H1 (cell line): ENCODE data around the gene HEATR5A.
"Not testable (repeated sequence)": the region's sequence is repeated elsewhere in the genome, so short reads cannot be mapped to it uniquely, and the experiment has no call there.

Experiments
- CBX5 ChIP-seq: fragments of 300-800, 300-1000 bp; sonication (generic); IDR thresholded peaks from 2 replicates; pipeline ENCODE4 v1.7.1; 2016; ENCODE audit warnings: antibody characterized with exemption, low read length, low read depth
- CREB1 ChIP-seq: IDR thresholded peaks from 2 replicates; pipeline ENCODE4 v1.6.1; 2012; ENCODE audit warnings: inconsistent platforms
- CTCF ChIP-seq, 3 experiments: IDR thresholded peaks; 1 replicate in 2 of 3; 2 replicates in 1 of 3; pipeline versions ENCODE4 v1.5.1 to v1.6.1; 2011; ENCODE audit warnings: low read length in 3 of 3, mild to moderate bottlenecking in 3 of 3, inconsistent platforms in 2 of 3, low read depth in 1 of 3, moderate library complexity in 1 of 3; ENCODE audit not compliant: insufficient read depth in 1 of 3; ENCODE audit errors: control extremely low read depth in 1 of 3
- EZH2 ChIP-seq: fragments of 200-600 bp; sonication (generic); IDR thresholded peaks from 2 replicates; pipeline ENCODE4 v1.7.1; 2012; ENCODE audit warnings: low read depth, mild to moderate bottlenecking, moderate library complexity, low read length, inconsistent platforms; ENCODE audit not compliant: severe bottlenecking
- GABPA ChIP-seq: IDR thresholded peaks from 2 replicates; pipeline ENCODE4 v1.6.1; 2011; ENCODE audit warnings: mild to moderate bottlenecking, low read length, moderate library complexity, borderline replicate concordance; ENCODE audit not compliant: insufficient read depth
- USF2 ChIP-seq: IDR thresholded peaks from 2 replicates; pipeline ENCODE4 v1.6.1; 2011; ENCODE audit warnings: low read length, improper control_type of control experiment
- ZNF274 ChIP-seq: IDR thresholded peaks from 2 replicates; pipeline ENCODE4 v1.7.0; 2012; ENCODE audit warnings: low read length, borderline replicate concordance; ENCODE audit errors: extremely low read depth

- not testable (repeated sequence) for TF ChIP-seq GABPA; CTCF (IDR thresholded peaks at IDR 0.05; ENCODE audit: control extremely low read depth in 1 of 3, insufficient read depth in 1 of 3, low read depth in 1 of 3, low read length in 3 of 3); CREB1; CBX5; EZH2; ZNF274; USF2
Observed at GRCh38 chr14:31259040-31259435, 161.3 kb downstream of the HEATR5A start.
